ENCODE measurements around the gene STAC.

- no peak for TF ChIP-seq CTCF (IDR thresholded peaks at IDR 0.05; ENCODE audit: extremely low read depth in 1 of 2, insufficient read depth in 1 of 2, low read depth in 1 of 2, low read length in 2 of 2)
- TF ChIP-seq POLR2A (IDR thresholded peaks at IDR 0.05; ENCODE audit: low read depth, low read length), result no peak
- no peak for TF ChIP-seq EZH2 (IDR thresholded peaks at IDR 0.05; ENCODE audit: borderline replicate concordance, low read depth, low read length, severe bottlenecking)
- no peak for TF ChIP-seq POLR2AphosphoS5 (IDR thresholded peaks at IDR 0.05; ENCODE audit: insufficient read depth, low read depth, low read length)
- TF ChIP-seq, protein P1, sequence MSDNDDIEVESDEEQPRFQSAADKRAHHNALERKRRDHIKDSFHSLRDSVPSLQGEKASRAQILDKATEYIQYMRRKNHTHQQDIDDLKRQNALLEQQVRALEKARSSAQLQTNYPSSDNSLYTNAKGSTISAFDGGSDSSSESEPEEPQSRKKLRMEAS (IDR thresholded peaks at IDR 0.05; ENCODE audit: insufficient read depth, insufficient read length), result no peak
- no peak for TF ChIP-seq MYC (IDR thresholded peaks at IDR 0.05; ENCODE audit: low read depth, low read length)
- no peak for TF ChIP-seq GATA2 (IDR thresholded peaks at IDR 0.05; ENCODE audit: insufficient read depth, insufficient read length, low read depth, low read length)
- no peak for TF ChIP-seq JUN (IDR thresholded peaks at IDR 0.05; ENCODE audit: borderline replicate concordance, insufficient read depth, insufficient read length, low read depth)
Observed at GRCh38 chr3:36557021-36557707, 176.9 kb downstream of the STAC start.

All from endothelial cell of umbilical vein (primary cell).